GM12801 (cell line): ENCODE results near the gene MKX.

Source experiments
- CTCF ChIP-seq: IDR thresholded peaks from one replicate; pipeline ENCODE4 v1.5.1; 2011; ENCODE audit warnings: control low read depth; ENCODE audit not compliant: insufficient read length; ENCODE audit errors: extremely low read depth

MKX gene, protein sequence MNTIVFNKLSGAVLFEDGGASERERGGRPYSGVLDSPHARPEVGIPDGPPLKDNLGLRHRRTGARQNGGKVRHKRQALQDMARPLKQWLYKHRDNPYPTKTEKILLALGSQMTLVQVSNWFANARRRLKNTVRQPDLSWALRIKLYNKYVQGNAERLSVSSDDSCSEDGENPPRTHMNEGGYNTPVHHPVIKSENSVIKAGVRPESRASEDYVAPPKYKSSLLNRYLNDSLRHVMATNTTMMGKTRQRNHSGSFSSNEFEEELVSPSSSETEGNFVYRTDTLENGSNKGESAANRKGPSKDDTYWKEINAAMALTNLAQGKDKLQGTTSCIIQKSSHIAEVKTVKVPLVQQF

DNA sequence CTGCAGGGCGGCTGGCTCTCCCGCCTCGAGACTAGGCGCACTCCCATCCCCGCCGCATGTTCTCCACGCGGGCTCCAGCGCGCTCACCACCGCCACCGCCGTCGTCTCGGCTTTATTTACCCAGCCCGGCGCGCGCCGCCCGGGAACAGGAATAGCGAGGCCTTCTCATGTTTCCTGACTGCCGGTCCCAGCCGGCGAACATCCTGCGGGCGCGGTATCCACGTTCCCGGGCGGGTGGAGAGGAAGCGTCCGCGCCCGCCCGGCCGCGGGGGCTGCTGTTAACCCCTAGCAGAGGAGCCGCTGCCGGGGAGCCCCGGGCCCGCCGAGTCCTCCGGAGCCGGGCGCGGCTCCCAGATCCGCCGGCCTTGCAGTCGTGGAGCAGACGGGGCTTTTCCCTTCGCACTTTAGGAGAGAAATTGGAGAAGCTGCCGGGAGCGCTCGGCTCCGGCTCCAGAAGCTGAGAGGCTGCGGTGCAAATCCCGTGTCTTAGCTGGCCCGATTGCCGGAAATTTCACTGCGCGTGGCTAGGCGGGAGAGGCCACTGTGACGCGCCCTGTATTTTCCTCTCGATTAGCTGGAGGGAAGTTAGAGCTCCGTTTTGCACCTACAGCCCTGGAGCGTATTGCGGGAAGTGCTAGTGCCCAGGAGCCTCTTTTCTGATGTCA lies at the start of gene MKX:
Gene MKX, minus strand, starts transcription at position 88 of the 665 bp plus-strand sequence. CDS start 2,404 bp downstream, outside the sequence.
- TF ChIP-seq CTCF: no peak

- no peak for TF ChIP-seq CTCF
These were observed 48.5 kb upstream of the MKX start for GRCh38 chr10:27794157-27794556.

DNA sequence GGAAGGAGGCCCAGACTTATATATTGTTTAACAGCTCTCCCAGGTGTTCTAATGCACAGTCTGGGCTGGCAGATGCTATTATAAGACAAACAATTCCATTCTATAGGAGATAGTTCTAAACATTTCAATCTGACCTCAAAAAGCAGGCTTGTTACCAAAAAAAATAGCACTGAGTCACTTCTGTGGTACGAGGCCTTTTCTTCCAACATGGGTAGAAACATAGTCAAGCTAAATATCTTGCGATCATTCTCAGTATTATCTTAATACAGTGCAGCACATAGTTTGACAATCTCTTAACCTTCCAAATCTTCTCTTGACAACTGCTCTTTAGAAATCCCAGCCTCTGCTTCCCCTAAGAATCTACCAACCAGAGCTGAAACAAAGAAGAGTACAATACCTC lies 46.6 kb upstream of the MKX start:
- TF ChIP-seq CTCF: no peak

DNA sequence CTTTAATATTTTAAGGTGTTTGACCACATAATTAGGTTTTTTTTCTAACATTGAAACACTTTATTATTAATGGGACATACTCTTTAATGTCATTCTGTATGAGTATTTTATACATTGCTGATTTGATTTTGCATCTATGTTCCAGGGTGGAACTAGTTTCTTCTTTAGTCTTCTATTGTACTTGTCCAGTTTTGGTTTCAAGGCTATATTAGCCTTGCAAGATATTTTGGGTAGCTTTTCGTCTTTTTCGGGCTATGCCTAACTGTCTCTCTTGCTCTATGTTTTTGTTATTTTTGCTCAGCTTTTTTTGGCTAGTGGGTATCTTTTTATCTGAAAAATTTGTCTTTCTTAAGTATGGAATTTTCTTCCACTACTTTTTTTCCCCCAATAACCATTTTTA lies 38.7 kb upstream of the MKX start:
- no peak for TF ChIP-seq CTCF

GRCh38 chr10:27783660-27784059 lies 38.0 kb upstream of the MKX start:
- TF ChIP-seq CTCF: no peak

DNA sequence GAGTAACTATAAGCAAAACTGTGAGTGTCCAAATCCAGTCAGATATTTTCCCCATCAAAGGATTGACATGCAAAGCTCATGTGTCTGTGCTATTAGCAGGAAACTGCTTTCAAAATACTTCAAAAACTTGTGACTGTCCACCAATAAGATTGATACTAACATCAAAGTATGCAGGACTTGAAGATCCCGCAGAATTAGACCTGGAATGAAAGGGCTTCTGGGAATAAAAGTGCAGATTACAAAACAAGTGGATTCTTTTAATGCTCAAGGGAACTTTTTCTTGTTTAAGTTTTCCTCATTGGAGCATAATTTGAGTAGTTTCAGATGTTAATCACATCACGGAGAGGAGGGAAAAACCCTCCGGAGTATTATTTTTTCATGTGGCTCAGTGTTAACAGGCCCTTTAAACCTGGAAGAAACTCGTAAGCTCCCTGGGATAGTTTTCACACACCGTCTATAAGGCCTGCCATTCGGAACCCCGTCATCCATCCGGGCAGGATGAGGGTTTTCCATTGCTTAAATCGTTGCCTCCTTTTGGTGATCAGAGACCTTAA lies 33.9 kb upstream of the MKX start:
- TF ChIP-seq CTCF: no peak

GRCh38 chr10:27774831-27775230 lies 29.2 kb upstream of the MKX start:
- no peak for TF ChIP-seq CTCF
